Stomach (tissue), 9 donors: ENCODE data around the gene ZNF79. TPM values are rescaled to one million over a fixed set of nuclear protein-coding genes. Genes with fewer than 3 reads are reported as not detected.
A peak's percentile ranks its signal among the peaks of the same experiment; 100 is the strongest.

ENCODE experiments used
- DNase-seq, 2 donors: peaks; one replicate each; pipeline versions ENCODE4 v3.0.0 to v3.0.0-alpha.2; 2013 to 2019
- H3K27ac ChIP-seq, 5 donors: fragments of 200-600 bp in 4 of 5; sonication (generic) in 4 of 5; one replicate each; pipeline ENCODE4 v1.5.1; 2013 to 2019; ENCODE audit warnings: mild to moderate bottlenecking in 1 of 5, moderate library complexity in 1 of 5
- H3K27me3 ChIP-seq, 3 donors: fragments of 200-600 bp; sonication (generic); one replicate each; pipeline ENCODE4 v1.5.1; 2017 to 2019; ENCODE audit warnings: mixed run types in 1 of 3
- H3K36me3 ChIP-seq, 4 donors: fragments of 200-600 bp; sonication (generic); 1 replicate in 3 of 4; 2 replicates in 1 of 4; pipeline ENCODE4 v1.5.1; 2016 to 2019
- H3K4me1 ChIP-seq, 4 donors: fragments of 200-600 bp; sonication (generic); one replicate each; pipeline ENCODE4 v1.5.1; 2016 to 2019
- H3K4me3 ChIP-seq, 4 donors: fragments of 200-600 bp; sonication (generic) in 3 of 4; one replicate each; pipeline ENCODE4 v1.5.1; 2016 to 2019; ENCODE audit warnings: mild to moderate bottlenecking in 1 of 4
- H3K9me3 ChIP-seq, 4 donors: fragments of 200-600 bp; sonication (generic); one replicate each; pipeline ENCODE4 v1.5.1; 2016 to 2019
- CTCF ChIP-seq, 7 experiments: fragments of 450-650 bp in 4 of 7; fragments of 200-600 bp in 3 of 7; sonication (generic) in 3 of 7; IDR thresholded peaks; one replicate each; pipeline ENCODE4 v1.5.1; 2016 to 2019; ENCODE audit warnings: antibody characterized with exemption in 7 of 7, control low read depth in 2 of 7, mild to moderate bottlenecking in 1 of 7
- EP300 ChIP-seq: sonication (generic); formaldehyde crosslinking; IDR thresholded peaks from one replicate; pipeline ENCODE4 v1.6.1; 2017; ENCODE audit warnings: antibody characterized with exemption
- POLR2A ChIP-seq, 4 donors: fragments of 450-650 bp; IDR thresholded peaks; one replicate each; pipeline ENCODE4 v1.6.1; 2016; ENCODE audit warnings: antibody characterized with exemption in 4 of 4, control low read depth in 2 of 4, mild to moderate bottlenecking in 1 of 4, moderate library complexity in 1 of 4
- POLR2AphosphoS5 ChIP-seq, 3 donors: sonication (generic); formaldehyde crosslinking; IDR thresholded peaks; one replicate each; pipeline ENCODE4 v1.6.1; 2016; ENCODE audit warnings: antibody characterized with exemption in 3 of 3
- WGBS, 5 donors: extraction: QIAGEN DNeasy Blood & Tissue Kit in 3 of 5; methylation state at CpG; one replicate each; pipeline versions ENCODE4 v1.1.5 to v1.1.7; 2013 to 2018; 5-methylcytosine and 5-hydroxymethylcytosine counted together
- intact Hi-C: fragments of 100-400 bp; cut with DNase I; formaldehyde crosslinking; loops from one replicate; pipeline ENCODE4 v1.15.1; 2023; ENCODE audit warnings: low total_unique reads
- polyA plus RNA-seq, 3 donors: library from polyadenylated mRNA; stranded (reverse); fragments of 200-250 nt; gene quantifications; one replicate each; pipeline ENCODE4 v1.2.3, GENCODE V29; 2013
- total RNA-seq, 5 donors: library from RNA; depleted of rRNA; stranded (reverse); fragments of >200 nt; gene quantifications; one replicate each; pipeline versions ENCODE4 v1.1.0 to v1.2.3, GENCODE V29; 2014 to 2016
- donor health status: healthy with polysubstance abuse.
- donor health status: Bipolar disorder and iron deficiency.
- donor health status: healthy.

ZNF79 gene
- total and polyA plus RNA-seq, 8 donors, result 1.9 to 39.1 (median 5.2) TPM

- peaks cover 29 to 49% (median 45%) of the 10 kb centered on the region in 4 donors for H3K36me3 ChIP-seq
- 87 to 96% (median 95%) methylated on average over 9 to 14 of the region's 14 CpGs for WGBS, 5 donors
- DNase-seq, result no peak
- no peak for TF ChIP-seq EP300
- TF ChIP-seq POLR2A (IDR thresholded peaks at IDR 0.05), result no peak
- no peak for TF ChIP-seq POLR2AphosphoS5 (IDR thresholded peaks at IDR 0.05)
- TF ChIP-seq CTCF (IDR thresholded peaks at IDR 0.05), result no peak
- H3K4me1 ChIP-seq, result peaks cover 13 to 55% (median 31%) of the 10 kb centered on the region in 4 donors
- H3K4me3 ChIP-seq, result peak overlapping the region in 1 of 4 donors; percentile 98
- H3K9me3 ChIP-seq, result no peaks in the 10 kb centered on the region
- H3K27ac ChIP-seq, result no peak overlapping the region
- intact Hi-C loops, result no loop called here
- no peaks in the 10 kb centered on the region for H3K27me3 ChIP-seq
Measured at GRCh38 chr9:127399736-127400269, 24.4 kb upstream of the ZNF79 start.

- intact Hi-C loops, result no loop called here
- 74 to 92% (median 86%) methylated on average over 13 to 18 of the region's 18 CpGs for WGBS, 5 donors
- H3K9me3 ChIP-seq, result no peaks in the 10 kb centered on the region
- no peaks in the 10 kb centered on the region for H3K27me3 ChIP-seq
- no peak for DNase-seq
- TF ChIP-seq CTCF (IDR thresholded peaks at IDR 0.05), result no peak
- TF ChIP-seq POLR2A (IDR thresholded peaks at IDR 0.05), result no peak
- no peak for TF ChIP-seq POLR2AphosphoS5 (IDR thresholded peaks at IDR 0.05)
- no peak for TF ChIP-seq EP300
- H3K27ac ChIP-seq, result peak overlapping the region in 1 of 5 donors; percentile 24
- peaks cover 38 to 76% (median 66%) of the 10 kb centered on the region in 4 donors for H3K36me3 ChIP-seq
- H3K4me3 ChIP-seq, result no peak overlapping the region
- peaks cover 8 to 58% (median 28%) of the 10 kb centered on the region in 4 donors for H3K4me1 ChIP-seq
Measured at GRCh38 chr9:127402401-127403090, 21.6 kb upstream of the ZNF79 start.

GRCh38 chr9:127403507-127404192 lies 20.5 kb upstream of the ZNF79 start:
- Histone ChIP-seq H3K4me1 (peaks cover 0 to 51% (median 17%) of the 10 kb centered on the region in 4 donors), H3K27ac (no peak overlapping the region), H3K27me3 (no peaks in the 10 kb centered on the region), H3K9me3 (no peaks in the 10 kb centered on the region), H3K4me3 (no peak overlapping the region), H3K36me3 (peaks cover 38 to 86% (median 66%) of the 10 kb centered on the region in 4 donors)
- TF ChIP-seq CTCF (IDR thresholded peaks at IDR 0.05) (no peak), POLR2A (IDR thresholded peaks at IDR 0.05) (no peak), POLR2AphosphoS5 (IDR thresholded peaks at IDR 0.05) (no peak), EP300 (no peak)
- intact Hi-C loops, result no loop called here
- DNase-seq, result no peak
- 88 to 95% (median 92%) methylated on average over 17 to 22 of the region's 22 CpGs for WGBS, 5 donors

- no peak overlapping the region for H3K27ac ChIP-seq
- intact Hi-C loops, result no loop called here
Measured at GRCh38 chr9:127404631-127405030, 19.6 kb upstream of the ZNF79 start.

More at GRCh38 chr9:127404631-127405030, 19.6 kb upstream of the ZNF79 start:
- Histone ChIP-seq H3K27me3 (no peaks in the 10 kb centered on the region), H3K9me3 (no peaks in the 10 kb centered on the region), H3K4me3 (no peak overlapping the region), H3K36me3 (peaks cover 38 to 86% (median 66%) of the 10 kb centered on the region in 4 donors), H3K4me1 (peaks cover 0 to 42% (median 10%) of the 10 kb centered on the region in 4 donors)
- TF ChIP-seq POLR2AphosphoS5 (IDR thresholded peaks at IDR 0.05) (no peak), CTCF (IDR thresholded peaks at IDR 0.05) (no peak), EP300 (no peak), POLR2A (IDR thresholded peaks at IDR 0.05) (no peak)
- no peak for DNase-seq
- 89 to 96% (median 93%) methylated on average over 7 to 23 of the region's 23 CpGs for WGBS, 5 donors
